ENCODE measurements around the gene PGM2.

PGM2 gene

GRCh38 chr4:37904824-37905223 lies 78.3 kb downstream of the PGM2 start:
- no peak for DNase-seq

GRCh38 chr4:37905533-37906169 lies 79.2 kb downstream of the PGM2 start:
- no peak for DNase-seq

- DNase-seq: no peak
Observed at GRCh38 chr4:37908488-37909331, 82.2 kb downstream of the PGM2 start.

- no peak for DNase-seq
Observed at GRCh38 chr4:37909332-37910090, 83.0 kb downstream of the PGM2 start.

GRCh38 chr4:37910091-37910486 lies 83.6 kb downstream of the PGM2 start:
- no peak for DNase-seq
